K562 (cell line): ENCODE measurements around the gene ENTPD3. TPM values are rescaled to one million over a fixed set of nuclear protein-coding genes. Genes with fewer than 3 reads are reported as not detected.

Experiments used
- ADNP ChIP-seq: fragments of 200-800 bp; sonication (Bioruptor generic); IDR thresholded peaks from 2 replicates; pipeline ENCODE4 v1.6.1; 2016; ENCODE audit warnings: missing genetic modification characterization, missing compliant biosample characterization
- ARID1B ChIP-seq: fragments of 450-650 bp; IDR thresholded peaks from 2 replicates; pipeline ENCODE4 v1.6.1; 2016; ENCODE audit warnings: antibody characterized with exemption, mild to moderate bottlenecking, inconsistent platforms
- CTCF ChIP-seq, 3 experiments: IDR thresholded peaks in 2 of 3; conservative IDR thresholded peaks in 1 of 3; 2 replicates each; pipeline ENCODE4 v1.5.1; 2011 to 2012; ENCODE audit warnings: low read length in 3 of 3, mild to moderate bottlenecking in 3 of 3, control low read depth in 2 of 3, improper control_type of control experiment in 1 of 3, inconsistent platforms in 1 of 3, low read depth in 1 of 3, mixed read lengths in 1 of 3, moderate library complexity in 1 of 3; ENCODE audit not compliant: insufficient read depth in 2 of 3
- E2F4 ChIP-seq: sonication (generic); formaldehyde crosslinking; IDR thresholded peaks from 2 replicates; pipeline ENCODE4 v1.8.0; 2022; ENCODE audit warnings: mild to moderate bottlenecking, low read depth, missing genetic modification reagents
- FOXJ2 ChIP-seq: fragments of 200-800 bp; sonication (Bioruptor generic); IDR thresholded peaks from 2 replicates; pipeline ENCODE4 v1.6.1; 2016; ENCODE audit warnings: missing genetic modification characterization, missing compliant biosample characterization
- FOXK2 ChIP-seq, 2 experiments: fragments of 450-650 bp; IDR thresholded peaks in 1 of 2; conservative IDR thresholded peaks in 1 of 2; 2 replicates each; pipeline ENCODE4 v1.6.1; 2016; ENCODE audit warnings: low read depth in 2 of 2, mild to moderate bottlenecking in 1 of 2
- GABPA ChIP-seq: fragments of 200-800 bp; sonication (Bioruptor generic); conservative IDR thresholded peaks from 2 replicates; pipeline ENCODE4 v1.6.1; 2016; ENCODE audit warnings: low read depth, missing genetic modification characterization, missing compliant biosample characterization
- HDAC2 ChIP-seq: fragments of 450-650 bp; IDR thresholded peaks from 2 replicates; pipeline ENCODE4 v1.6.1; 2016; ENCODE audit warnings: mild to moderate bottlenecking
- HNRNPLL ChIP-seq: fragments of 200-400 bp; formaldehyde crosslinking; IDR thresholded peaks from 2 replicates; pipeline ENCODE4 v1.6.1; 2017; ENCODE audit warnings: low read length, low read depth, mild to moderate bottlenecking; ENCODE audit not compliant: poor library complexity, severe bottlenecking
- MBD1 ChIP-seq: fragments of 250-450 bp; sonication (Bioruptor Pico); IDR thresholded peaks from 2 replicates; pipeline ENCODE4 v1.8.0; 2022; ENCODE audit warnings: inconsistent platforms
- MCM2 ChIP-seq: fragments of 450-650 bp; IDR thresholded peaks from 2 replicates; pipeline ENCODE4 v1.6.1; 2017; ENCODE audit warnings: low read depth, mild to moderate bottlenecking
- NBN ChIP-seq: fragments of 450-650 bp; IDR thresholded peaks from 2 replicates; pipeline ENCODE4 v1.6.1; 2016; ENCODE audit warnings: low read depth, mild to moderate bottlenecking
- RBFOX2 ChIP-seq: fragments of 200-400 bp; formaldehyde crosslinking; IDR thresholded peaks from 2 replicates; pipeline ENCODE4 v1.6.1; 2017; ENCODE audit warnings: low read depth, mild to moderate bottlenecking, low read length, moderate library complexity
- SMARCA4 ChIP-seq: fragments of 450-650 bp; IDR thresholded peaks from 2 replicates; pipeline ENCODE4 v1.6.1; 2016
- SMC3 ChIP-seq: conservative IDR thresholded peaks from 2 replicates; pipeline ENCODE4 v1.6.1; 2011; ENCODE audit warnings: low read depth, low read length, improper control_type of control experiment; ENCODE audit not compliant: insufficient read depth
- TAF9B ChIP-seq: fragments of 450-650 bp; IDR thresholded peaks from 2 replicates; pipeline ENCODE4 v1.6.1; 2018; ENCODE audit warnings: mild to moderate bottlenecking; ENCODE audit not compliant: partially characterized antibody
- XRCC5 ChIP-seq: fragments of 200-400 bp; formaldehyde crosslinking; IDR thresholded peaks from 2 replicates; pipeline ENCODE4 v1.6.1; 2017; ENCODE audit warnings: low read depth, mild to moderate bottlenecking, low read length
- ZNF511 ChIP-seq: sonication (generic); formaldehyde crosslinking; IDR thresholded peaks from 2 replicates; pipeline ENCODE4 v1.8.0; 2022; ENCODE audit warnings: mild to moderate bottlenecking, missing genetic modification reagents
- ZNF766 ChIP-seq: fragments of 200-800 bp; sonication (Bioruptor generic); conservative IDR thresholded peaks from 2 replicates; pipeline ENCODE4 v1.6.1; 2016; ENCODE audit warnings: missing genetic modification characterization, missing compliant biosample characterization
- polyA plus RNA-seq, 8 experiments: library from polyadenylated mRNA; depleted of rRNA in 4 of 8; stranded (reverse) in 5 of 8; unstranded in 3 of 8; fragments of >200 nt; fragmentation: Nextera tagmentation in 2 of 8; fragmentation: Illumina TruSeq in 1 of 8; extraction: Ambion mirVana in 2 of 8; extraction: Trizol in 1 of 8; gene quantifications; 2 replicates each; pipeline versions ENCODE4 v1.2.1 to v1.2.3, GENCODE V29; 2011 to 2014; ENCODE audit warnings: inconsistent platforms in 1 of 8, missing spikeins in 1 of 8
- total RNA-seq, 7 experiments: library from RNA; depleted of rRNA in 6 of 7; stranded (reverse); fragments of >200 nt in 6 of 7; fragmentation: Illumina TruSeq in 2 of 7; extraction: Trizol in 2 of 7; gene quantifications; 2 replicates each; pipeline versions ENCODE4 v1.2.1 to v1.2.3, GENCODE V29; 2011 to 2021; ENCODE audit warnings: low replicate concordance in 1 of 7
- TF ChIP-seq, protein P1 (sequence below): sonication (generic); formaldehyde crosslinking; IDR thresholded peaks from 2 replicates; pipeline ENCODE4 v1.8.1; 2023; ENCODE audit warnings: mild to moderate bottlenecking, missing genetic modification reagents, moderate library complexity

Gene ENTPD3
- total and polyA plus RNA-seq, 9 of the 15 experiments (the other 6 are each of a cell fraction or from before 2014, with no cell fraction given) = 0.23 to 2.1 (median 0.58) TPM

DNA sequence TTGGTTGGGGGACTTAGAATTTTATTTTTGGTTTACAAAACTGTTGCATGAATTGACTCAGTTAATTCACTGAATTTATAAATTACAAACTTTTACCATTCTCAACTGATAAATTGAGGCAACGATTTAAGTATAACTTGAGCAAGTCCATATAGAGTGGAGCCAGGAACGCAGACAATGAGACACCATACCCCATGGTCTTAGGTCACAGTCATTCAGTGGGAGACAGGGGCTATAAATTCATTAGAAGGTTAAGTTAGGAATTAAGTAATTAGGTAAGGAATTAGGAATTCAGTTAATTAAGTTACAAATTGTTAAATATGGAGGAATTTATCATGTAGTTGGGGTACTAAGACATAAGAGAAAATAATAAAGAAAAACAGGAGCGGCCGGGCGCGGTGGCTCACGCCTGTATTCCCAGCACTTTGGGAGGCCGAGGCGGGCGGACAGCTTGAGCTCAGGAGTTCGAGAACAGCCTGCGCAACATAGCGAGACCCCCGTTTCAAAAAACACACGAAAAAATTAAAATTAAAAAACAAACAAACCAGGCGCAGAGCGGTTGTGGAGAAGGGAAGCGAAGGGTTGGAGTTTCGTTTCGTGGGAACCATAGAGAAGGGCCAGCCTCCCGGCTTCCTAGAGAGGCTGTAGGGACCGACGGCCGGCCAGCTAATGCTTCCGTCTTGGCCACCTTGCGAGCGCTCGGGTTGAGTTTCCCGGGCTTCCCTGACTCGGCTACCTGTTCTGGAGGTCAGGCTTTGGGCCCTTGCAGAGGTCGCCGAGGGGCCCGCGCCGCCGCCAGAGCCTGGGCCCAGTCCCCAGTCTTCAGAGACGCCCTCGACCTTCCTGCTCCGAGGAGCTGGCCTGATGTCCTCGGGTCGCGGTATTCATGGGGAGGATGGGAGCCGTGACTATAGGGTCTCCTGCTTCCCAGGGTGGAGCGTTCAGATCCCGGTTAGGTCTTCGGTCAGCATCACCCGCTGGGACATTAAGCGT lies 89.8 kb downstream of the ENTPD3 start, which contains the start of gene ZNF619 (continued):
- peak; percentile 64; the same call in 1 of the 2 replicates for TF ChIP-seq ZNF511
- no peak for TF ChIP-seq MCM2
- peak; percentile 51 to 58; a peak in 1 of 4 replicates for TF ChIP-seq FOXK2 (conservative IDR thresholded peaks at IDR 0.05 in 1 of 2, IDR thresholded peaks at IDR 0.05 in 1 of 2; ENCODE audit: low read depth in 2 of 2)
- TF ChIP-seq HDAC2 = no peak
- TF ChIP-seq RBFOX2 = peak; percentile 90
- TF ChIP-seq E2F4 (CRISPR knock-in tag) = no peak
- TF ChIP-seq XRCC5 = peak; percentile 69; the same call in 1 of the 2 replicates
- no peak for TF ChIP-seq SMC3
- peak; percentile 69; the same call in 1 of the 2 replicates for TF ChIP-seq NBN
- peak; percentile 57; the same call in 1 of the 2 replicates for TF ChIP-seq ADNP (tag)
- TF ChIP-seq FOXJ2 (tag) = no peak
- TF ChIP-seq, protein P1, sequence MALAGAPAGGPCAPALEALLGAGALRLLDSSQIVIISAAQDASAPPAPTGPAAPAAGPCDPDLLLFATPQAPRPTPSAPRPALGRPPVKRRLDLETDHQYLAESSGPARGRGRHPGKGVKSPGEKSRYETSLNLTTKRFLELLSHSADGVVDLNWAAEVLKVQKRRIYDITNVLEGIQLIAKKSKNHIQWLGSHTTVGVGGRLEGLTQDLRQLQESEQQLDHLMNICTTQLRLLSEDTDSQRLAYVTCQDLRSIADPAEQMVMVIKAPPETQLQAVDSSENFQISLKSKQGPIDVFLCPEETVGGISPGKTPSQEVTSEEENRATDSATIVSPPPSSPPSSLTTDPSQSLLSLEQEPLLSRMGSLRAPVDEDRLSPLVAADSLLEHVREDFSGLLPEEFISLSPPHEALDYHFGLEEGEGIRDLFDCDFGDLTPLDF = 0 out of 2 replicates have a peak, but pooled peaks have one; percentile 59
- no peak for TF ChIP-seq CTCF (IDR thresholded peaks at IDR 0.05 in 2 of 3, conservative IDR thresholded peaks at IDR 0.05 in 1 of 3; ENCODE audit: insufficient read depth in 2 of 3, low read depth in 1 of 3, low read length in 3 of 3)
- TF ChIP-seq TAF9B = peak; percentile 91
- TF ChIP-seq MBD1 (CRISPR knock-in tag) = no peak
- peak; percentile 53; the same call in 1 of the 2 replicates for TF ChIP-seq SMARCA4
- TF ChIP-seq ARID1B = 0 out of 2 replicates have a peak, but pooled peaks have one; percentile 33
- TF ChIP-seq ZNF766 (CRISPR knock-in tag) = peak; percentile 59
- TF ChIP-seq HNRNPLL = peak; percentile 18
- TF ChIP-seq GABPA (tag) = peak; percentile 85
